ENCODE data around the gene LMNB1. TPM values are rescaled to one million over a fixed set of nuclear protein-coding genes. Genes with fewer than 3 reads are reported as not detected.
"Not testable (repeated sequence)": the region's sequence is repeated elsewhere in the genome, so short reads cannot be mapped to it uniquely, and the experiment has no call there.

The LMNB1 gene, protein sequence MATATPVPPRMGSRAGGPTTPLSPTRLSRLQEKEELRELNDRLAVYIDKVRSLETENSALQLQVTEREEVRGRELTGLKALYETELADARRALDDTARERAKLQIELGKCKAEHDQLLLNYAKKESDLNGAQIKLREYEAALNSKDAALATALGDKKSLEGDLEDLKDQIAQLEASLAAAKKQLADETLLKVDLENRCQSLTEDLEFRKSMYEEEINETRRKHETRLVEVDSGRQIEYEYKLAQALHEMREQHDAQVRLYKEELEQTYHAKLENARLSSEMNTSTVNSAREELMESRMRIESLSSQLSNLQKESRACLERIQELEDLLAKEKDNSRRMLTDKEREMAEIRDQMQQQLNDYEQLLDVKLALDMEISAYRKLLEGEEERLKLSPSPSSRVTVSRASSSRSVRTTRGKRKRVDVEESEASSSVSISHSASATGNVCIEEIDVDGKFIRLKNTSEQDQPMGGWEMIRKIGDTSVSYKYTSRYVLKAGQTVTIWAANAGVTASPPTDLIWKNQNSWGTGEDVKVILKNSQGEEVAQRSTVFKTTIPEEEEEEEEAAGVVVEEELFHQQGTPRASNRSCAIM
- total RNA-seq = 100 to 1,000 TPM; 185 to 205 TPM
- 204 TPM for polyA plus RNA-seq (2013, experiment 1 of 2)
- polyA plus RNA-seq (2013, experiment 2 of 2) = 208 TPM
- long read RNA-seq, experiment 1, transcript LMNB1-201 (11 exons, 2,878 nt) = major isoform, 32 of 93 reads
- long read RNA-seq, experiment 1, partial matches to known transcripts = 37 of 93 reads
- long read RNA-seq, experiment 1, other reads (novel, unspliced or antisense) = 22 of 93 reads
- long read RNA-seq, experiment 2, transcript LMNB1-201 (11 exons, 2,878 nt) = major isoform, 71 of 80 reads
- long read RNA-seq, experiment 2, partial matches to known transcripts = 4 of 80 reads
- long read RNA-seq, experiment 2, other reads (novel, unspliced or antisense) = 5 of 80 reads
- long read RNA-seq, experiment 3, transcript LMNB1-201 (11 exons, 2,878 nt) = major isoform, 151 of 172 reads
- long read RNA-seq, experiment 3, partial matches to known transcripts = 7 of 172 reads
- long read RNA-seq, experiment 3, other reads (novel, unspliced or antisense) = 11 of 172 reads
- long read RNA-seq, experiment 4, partial matches to known transcripts = 2 of 4 reads
- long read RNA-seq, experiment 4, other reads (novel, unspliced or antisense) = 2 of 4 reads

DNA sequence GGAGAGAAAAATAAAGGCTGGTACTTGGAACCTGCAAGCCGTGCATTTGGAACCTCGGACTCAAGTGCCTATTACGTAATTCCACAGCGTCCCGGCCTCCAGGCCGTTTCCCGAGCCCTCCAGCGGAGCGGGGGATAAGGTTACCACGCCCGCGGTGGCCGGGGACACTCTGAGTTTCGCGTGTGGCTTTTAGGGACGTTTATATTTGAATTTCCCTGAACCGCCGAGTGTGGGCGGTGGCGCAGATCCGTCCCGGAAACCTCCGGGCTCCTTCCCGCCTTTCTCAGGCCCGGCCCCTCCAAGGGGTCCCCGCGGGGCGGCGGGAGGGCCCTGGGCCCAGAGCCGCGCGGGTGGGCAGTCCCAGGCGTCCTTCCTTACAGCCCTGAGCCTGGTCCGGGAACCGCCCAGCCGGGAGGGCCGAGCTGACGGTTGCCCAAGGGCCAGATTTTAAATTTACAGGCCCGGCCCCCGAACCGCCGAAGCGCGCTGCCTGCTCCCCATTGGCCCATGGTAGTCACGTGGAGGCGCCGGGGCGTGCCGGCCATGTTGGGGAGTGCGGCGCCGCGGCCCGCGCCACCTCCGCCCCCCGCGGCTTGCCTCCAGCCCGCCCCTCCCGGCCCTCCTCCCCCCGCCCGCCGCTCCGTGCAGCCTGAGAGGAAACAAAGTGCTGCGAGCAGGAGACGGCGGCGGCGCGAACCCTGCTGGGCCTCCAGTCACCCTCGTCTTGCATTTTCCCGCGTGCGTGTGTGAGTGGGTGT is at the start of gene LMNB1:
LMNB1 (plus strand) TSS at position 638 of the 758 bp plus-strand sequence. CDS start 373 bp downstream, outside the sequence.
- H3K36me3 Mint-ChIP-seq (ENCODE audit: low read depth) = peaks cover 15% of the 10 kb centered on the region

DNA sequence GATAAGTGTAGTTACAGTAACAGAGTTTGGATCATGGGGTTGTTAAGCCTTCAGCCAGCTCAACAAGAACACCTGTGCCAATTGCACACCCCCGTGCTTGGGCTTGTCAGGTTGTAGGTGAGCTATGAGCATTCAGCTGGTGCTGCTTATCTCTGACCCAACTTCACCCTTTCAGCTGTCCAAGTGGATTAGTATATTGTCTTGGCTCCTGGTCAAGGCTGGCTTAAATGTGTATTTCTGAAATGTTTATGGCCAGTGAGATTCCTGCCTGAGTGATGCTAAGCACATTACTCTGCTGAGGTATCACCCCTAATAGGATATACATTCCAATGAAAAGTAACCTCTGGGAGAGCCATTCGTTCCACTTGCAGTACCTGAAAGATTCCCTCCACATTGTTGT is 44.2 kb upstream of the LMNB1 start:
- H3K27ac Mint-ChIP-seq = peak overlapping the region; percentile 84
- H3K4me1 ChIP-seq (ENCODE audit: control insufficient read depth, insufficient read depth, low read length) = peaks cover 4% of the 10 kb centered on the region
- H3K27me3 ChIP-seq (ENCODE audit: control insufficient read depth, insufficient read depth, low read length, poor library complexity, severe bottlenecking) = no peaks in the 10 kb centered on the region
- H3K36me3 Mint-ChIP-seq (ENCODE audit: low read depth) = no peaks in the 10 kb centered on the region
- H3K4me3 ChIP-seq (ENCODE audit: low read length) = no peak overlapping the region
- no peaks in the 10 kb centered on the region for H3K9me3 Mint-ChIP-seq
- H3K4me3 Mint-ChIP-seq = no peak overlapping the region
- H3K36me3 ChIP-seq (ENCODE audit: control insufficient read depth, insufficient read depth, low read length) = no peaks in the 10 kb centered on the region
- 58 to 67% methylated on average over 1 to 2 of the region's 2 CpGs for WGBS, 2 experiments (ENCODE audit: insufficient coverage in 1 of 2, insufficient read length in 1 of 2)
- H3K9me3 ChIP-seq (ENCODE audit: control insufficient read depth, low read length) = no peaks in the 10 kb centered on the region
- H3K27me3 Mint-ChIP-seq (ENCODE audit: insufficient read depth) = no peaks in the 10 kb centered on the region
- H3K4me1 Mint-ChIP-seq = peaks cover 21% of the 10 kb centered on the region
- H3K27ac ChIP-seq (ENCODE audit: low read depth, low read length) = no peak overlapping the region
- TF ChIP-seq, protein P1, sequence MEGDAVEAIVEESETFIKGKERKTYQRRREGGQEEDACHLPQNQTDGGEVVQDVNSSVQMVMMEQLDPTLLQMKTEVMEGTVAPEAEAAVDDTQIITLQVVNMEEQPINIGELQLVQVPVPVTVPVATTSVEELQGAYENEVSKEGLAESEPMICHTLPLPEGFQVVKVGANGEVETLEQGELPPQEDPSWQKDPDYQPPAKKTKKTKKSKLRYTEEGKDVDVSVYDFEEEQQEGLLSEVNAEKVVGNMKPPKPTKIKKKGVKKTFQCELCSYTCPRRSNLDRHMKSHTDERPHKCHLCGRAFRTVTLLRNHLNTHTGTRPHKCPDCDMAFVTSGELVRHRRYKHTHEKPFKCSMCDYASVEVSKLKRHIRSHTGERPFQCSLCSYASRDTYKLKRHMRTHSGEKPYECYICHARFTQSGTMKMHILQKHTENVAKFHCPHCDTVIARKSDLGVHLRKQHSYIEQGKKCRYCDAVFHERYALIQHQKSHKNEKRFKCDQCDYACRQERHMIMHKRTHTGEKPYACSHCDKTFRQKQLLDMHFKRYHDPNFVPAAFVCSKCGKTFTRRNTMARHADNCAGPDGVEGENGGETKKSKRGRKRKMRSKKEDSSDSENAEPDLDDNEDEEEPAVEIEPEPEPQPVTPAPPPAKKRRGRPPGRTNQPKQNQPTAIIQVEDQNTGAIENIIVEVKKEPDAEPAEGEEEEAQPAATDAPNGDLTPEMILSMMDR (conservative IDR thresholded peaks at IDR 0.05) = no peak
- H3K9ac ChIP-seq (ENCODE audit: extremely low read depth, low read length, poor library complexity, severe bottlenecking) = no peak overlapping the region
- DNase-seq = peak; percentile 58

More for the DNA sequence above, at the start of gene LMNB1:
- H3K27me3 Mint-ChIP-seq (ENCODE audit: insufficient read depth) = no peaks in the 10 kb centered on the region
- Histone ChIP-seq H3K4me1 (ENCODE audit: control insufficient read depth, insufficient read depth, low read length) (no peaks in the 10 kb centered on the region), H3K36me3 (ENCODE audit: control insufficient read depth, insufficient read depth, low read length) (peaks cover 21% of the 10 kb centered on the region), H3K9me3 (ENCODE audit: control insufficient read depth, low read length) (peaks cover 1% of the 10 kb centered on the region), H3K27ac (ENCODE audit: low read depth, low read length) (peak within 1 kb of the TSS; percentile 98), H3K4me3 (ENCODE audit: low read length) (peak within 1 kb of the TSS; percentile 87), H3K9ac (ENCODE audit: extremely low read depth, low read length, poor library complexity, severe bottlenecking) (peak within 1 kb of the TSS; percentile 97), H3K27me3 (ENCODE audit: control insufficient read depth, insufficient read depth, low read length, poor library complexity, severe bottlenecking) (no peaks in the 10 kb centered on the region)
- peak within 1 kb of the TSS; percentile 99 for H3K27ac Mint-ChIP-seq
- peak within 1 kb of the TSS; percentile 94 for H3K4me3 Mint-ChIP-seq
- H3K9me3 Mint-ChIP-seq = no peaks in the 10 kb centered on the region
- H3K4me1 Mint-ChIP-seq = peaks cover 15% of the 10 kb centered on the region
- peak; percentile 99 for DNase-seq
- TF ChIP-seq, protein P1 (conservative IDR thresholded peaks at IDR 0.05) = no peak
- WGBS, 2 experiments (ENCODE audit: insufficient coverage in 1 of 2, insufficient read length in 1 of 2) = 0% methylated on average over 16 to 74 of the region's 74 CpGs

DNA sequence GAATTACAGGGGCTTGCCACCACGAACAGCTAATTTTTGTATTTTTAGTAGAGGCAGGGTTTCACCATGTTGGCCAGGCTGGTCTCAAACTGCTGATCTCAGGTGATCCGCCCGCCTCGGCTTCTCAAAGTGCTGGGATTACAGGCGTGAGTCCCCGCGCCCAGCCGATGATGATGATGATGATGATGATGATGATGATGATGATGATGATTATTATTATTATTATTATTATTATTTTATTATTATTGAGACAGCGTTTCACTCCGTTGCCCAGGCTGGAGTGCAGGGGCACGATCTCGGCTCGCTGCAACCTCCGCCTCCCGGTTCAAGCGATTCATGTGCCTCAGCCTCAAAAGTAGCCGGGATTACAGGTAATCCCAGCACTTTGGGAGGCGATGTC is 42.4 kb upstream of the LMNB1 start:
- peaks cover 21% of the 10 kb centered on the region for H3K4me1 Mint-ChIP-seq
- WGBS, 2 experiments (ENCODE audit: insufficient coverage in 1 of 2, insufficient read length in 1 of 2) = 94 to 97% methylated on average over 13 to 14 of the region's 18 CpGs

More for the DNA sequence above, 42.4 kb upstream of the LMNB1 start:
- not testable (repeated sequence) for H3K4me1 ChIP-seq (ENCODE audit: control insufficient read depth, insufficient read depth, low read length); H3K27me3 ChIP-seq (ENCODE audit: control insufficient read depth, insufficient read depth, low read length, poor library complexity, severe bottlenecking); H3K9me3 Mint-ChIP-seq; H3K36me3 Mint-ChIP-seq (ENCODE audit: low read depth); H3K36me3 ChIP-seq (ENCODE audit: control insufficient read depth, insufficient read depth, low read length); H3K4me3 ChIP-seq (ENCODE audit: low read length); H3K9me3 ChIP-seq (ENCODE audit: control insufficient read depth, low read length); H3K27ac ChIP-seq (ENCODE audit: low read depth, low read length); H3K9ac ChIP-seq (ENCODE audit: extremely low read depth, low read length, poor library complexity, severe bottlenecking); H3K4me3 Mint-ChIP-seq; DNase-seq; H3K27ac Mint-ChIP-seq; H3K27me3 Mint-ChIP-seq (ENCODE audit: insufficient read depth)
